Stimulated activated CD4-positive, alpha-beta T cell treated with anti-CD3 and anti-CD28 coated beads, Interleukin-1b, Interleukin-23, amount 100 ng/mL, for 1 hour (primary cell): ENCODE data around the gene NBPF11.
"Not testable (repeated sequence)": the region's sequence is repeated elsewhere in the genome, so short reads cannot be mapped to it uniquely, and the experiment has no call there.

Experiments used
- DNase-seq, 2 donors: peaks; one replicate each; pipeline ENCODE4 v3.0.0-alpha.2; 2020; ENCODE audit warnings: low read depth in 2 of 2

Gene NBPF11, protein sequence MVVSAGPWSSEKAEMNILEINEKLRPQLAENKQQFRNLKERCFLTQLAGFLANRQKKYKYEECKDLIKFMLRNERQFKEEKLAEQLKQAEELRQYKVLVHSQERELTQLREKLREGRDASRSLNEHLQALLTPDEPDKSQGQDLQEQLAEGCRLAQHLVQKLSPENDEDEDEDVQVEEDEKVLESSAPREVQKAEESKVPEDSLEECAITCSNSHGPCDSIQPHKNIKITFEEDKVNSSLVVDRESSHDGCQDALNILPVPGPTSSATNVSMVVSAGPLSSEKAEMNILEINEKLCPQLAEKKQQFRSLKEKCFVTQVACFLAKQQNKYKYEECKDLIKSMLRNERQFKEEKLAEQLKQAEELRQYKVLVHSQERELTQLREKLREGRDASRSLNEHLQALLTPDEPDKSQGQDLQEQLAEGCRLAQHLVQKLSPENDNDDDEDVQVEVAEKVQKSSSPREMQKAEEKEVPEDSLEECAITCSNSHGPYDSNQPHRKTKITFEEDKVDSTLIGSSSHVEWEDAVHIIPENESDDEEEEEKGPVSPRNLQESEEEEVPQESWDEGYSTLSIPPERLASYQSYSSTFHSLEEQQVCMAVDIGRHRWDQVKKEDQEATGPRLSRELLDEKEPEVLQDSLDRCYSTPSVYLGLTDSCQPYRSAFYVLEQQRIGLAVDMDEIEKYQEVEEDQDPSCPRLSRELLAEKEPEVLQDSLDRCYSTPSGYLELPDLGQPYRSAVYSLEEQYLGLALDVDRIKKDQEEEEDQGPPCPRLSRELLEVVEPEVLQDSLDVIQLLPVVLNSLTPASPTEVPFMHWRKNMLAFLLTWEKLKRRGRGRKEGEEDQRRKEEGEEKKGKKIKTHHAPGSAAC

DNA sequence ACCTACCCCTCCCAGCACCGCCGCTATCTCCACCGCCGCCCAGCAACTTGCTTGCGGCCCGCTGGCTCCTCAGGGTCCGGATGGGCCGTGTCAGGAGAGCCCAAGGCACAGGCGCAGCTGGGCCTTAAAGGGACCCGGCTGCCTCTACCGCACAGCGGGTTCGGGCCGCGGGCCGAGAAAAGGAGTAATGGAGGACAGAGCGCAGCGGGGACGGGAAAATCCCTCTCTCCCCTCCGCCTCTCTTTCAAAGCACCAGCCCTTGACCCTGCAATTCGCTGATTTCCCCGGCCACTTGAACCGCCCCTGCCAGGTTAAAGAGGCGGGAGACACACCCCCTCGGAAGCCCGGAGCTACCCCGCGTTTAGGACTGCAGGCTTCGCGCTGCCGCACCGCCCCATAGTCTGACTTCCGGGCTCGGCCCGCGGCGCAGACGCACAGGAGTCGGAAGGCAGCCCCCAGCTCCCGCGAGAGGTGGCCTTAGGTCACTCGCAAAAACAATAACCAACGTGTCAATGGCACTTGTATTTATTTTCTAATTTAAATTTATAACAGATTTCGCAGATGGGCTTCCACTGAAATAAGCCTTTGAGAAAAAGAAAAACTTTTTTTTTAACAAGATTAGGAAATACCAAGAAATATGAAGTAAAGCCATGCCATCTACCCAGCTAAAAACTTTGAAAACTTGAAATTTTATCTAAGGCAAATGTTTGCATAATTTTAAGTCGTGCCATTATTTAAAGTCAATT is at the start of gene NBPF11:
Gene NBPF11, minus strand, starts transcription at position 371 of the 746 bp plus-strand sequence. CDS start 25,278 bp downstream, outside the sequence.
- peak; percentile 34 to 56 for DNase-seq

DNA sequence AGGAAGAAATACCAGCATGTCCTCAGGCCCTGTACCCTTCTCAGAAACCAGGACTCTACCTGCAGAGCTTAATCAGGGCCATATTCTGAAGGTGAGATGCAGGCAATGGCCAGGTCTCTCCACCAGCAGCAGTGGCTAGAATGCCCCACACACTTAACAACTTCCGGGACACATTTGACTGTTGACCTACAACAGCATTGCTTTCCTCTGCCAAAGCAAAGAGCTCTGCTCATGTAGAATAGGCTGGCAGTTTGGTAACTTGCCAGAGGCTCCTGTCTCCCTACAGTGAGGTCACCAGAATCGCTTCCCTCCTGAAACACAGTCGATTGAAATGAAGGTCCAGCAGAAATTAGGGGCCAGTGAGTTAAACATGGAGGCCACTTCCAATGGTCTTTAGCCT is 45.3 kb upstream of the NBPF11 start:
- DNase-seq: not testable (repeated sequence)

DNA sequence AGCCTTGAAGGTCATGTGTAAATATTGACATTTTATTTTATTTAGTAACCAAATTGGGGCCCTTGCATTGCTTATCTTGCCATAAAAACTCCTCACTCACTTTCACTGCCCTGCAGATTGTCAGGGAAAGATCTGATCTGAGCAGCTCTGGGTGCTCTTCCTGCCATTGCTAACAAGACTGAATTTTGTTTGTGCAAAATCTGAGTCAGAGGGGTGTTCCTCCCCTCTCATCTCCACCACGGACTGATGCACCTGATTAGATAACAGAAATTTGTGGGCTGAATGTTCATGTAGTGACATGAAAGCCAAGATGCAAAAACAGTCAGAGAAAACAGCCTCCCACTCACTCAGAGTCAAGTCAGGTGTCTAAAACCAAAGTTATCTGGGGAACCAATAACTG is 44.9 kb upstream of the NBPF11 start:
- not testable (repeated sequence) for DNase-seq

DNA sequence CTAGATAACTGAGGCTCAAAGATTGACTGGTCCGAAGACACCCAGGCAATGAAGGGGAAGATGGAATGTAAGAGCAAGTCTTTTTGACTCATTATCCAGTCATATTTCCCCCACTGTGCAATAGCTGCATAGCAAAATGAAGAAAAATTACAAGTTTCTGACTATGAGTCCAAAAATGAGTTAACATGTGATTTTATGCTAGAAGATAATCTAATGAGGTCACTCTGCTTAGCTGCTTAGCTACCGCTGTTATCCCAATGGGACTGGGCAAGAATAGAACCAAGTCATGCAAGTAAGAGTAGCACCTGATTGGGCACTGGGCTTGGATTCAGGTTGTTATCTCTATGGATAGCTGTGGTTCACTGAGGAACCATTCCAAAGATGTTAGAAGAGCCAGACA is 43.0 kb upstream of the NBPF11 start:
- not testable (repeated sequence) for DNase-seq

DNA sequence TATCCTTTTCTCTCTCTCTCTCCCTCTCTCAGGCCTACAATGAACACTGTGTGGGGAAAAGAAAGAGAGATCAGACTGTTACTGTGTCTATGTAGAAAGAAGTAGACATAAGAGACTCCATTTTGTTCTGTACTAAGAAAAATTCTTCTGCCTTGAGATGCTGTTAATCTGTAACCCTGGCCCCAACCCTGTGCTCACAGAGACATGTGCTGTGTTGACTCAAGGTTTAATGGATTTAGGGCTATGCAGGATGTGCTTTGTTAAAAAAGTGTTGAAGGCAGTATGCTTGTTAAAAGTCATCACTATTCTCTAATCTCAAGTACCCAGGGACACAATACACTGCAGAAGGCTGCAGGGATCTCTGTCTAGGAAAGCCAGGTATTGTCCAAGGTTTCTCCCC is 36.7 kb upstream of the NBPF11 start:
- DNase-seq: not testable (repeated sequence)

DNA sequence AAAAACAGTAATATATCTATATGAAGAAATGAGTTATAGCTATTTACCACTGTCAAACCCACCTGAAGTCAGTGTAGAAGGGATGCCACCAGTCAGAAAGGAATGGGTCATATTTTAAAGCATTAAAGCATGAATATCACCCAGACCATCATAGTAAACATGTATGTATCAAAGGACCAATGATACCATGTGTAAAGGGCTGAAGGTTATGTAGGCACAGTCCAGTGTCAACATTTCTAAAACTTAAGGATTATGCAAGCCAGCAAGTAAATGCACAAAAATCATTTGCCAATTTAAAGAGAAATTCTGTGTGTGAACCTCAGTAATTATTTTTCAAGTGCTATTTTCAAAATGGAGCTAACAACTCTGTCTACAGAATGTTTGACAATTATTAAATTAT is 26.6 kb upstream of the NBPF11 start:
- not testable (repeated sequence) for DNase-seq

DNA sequence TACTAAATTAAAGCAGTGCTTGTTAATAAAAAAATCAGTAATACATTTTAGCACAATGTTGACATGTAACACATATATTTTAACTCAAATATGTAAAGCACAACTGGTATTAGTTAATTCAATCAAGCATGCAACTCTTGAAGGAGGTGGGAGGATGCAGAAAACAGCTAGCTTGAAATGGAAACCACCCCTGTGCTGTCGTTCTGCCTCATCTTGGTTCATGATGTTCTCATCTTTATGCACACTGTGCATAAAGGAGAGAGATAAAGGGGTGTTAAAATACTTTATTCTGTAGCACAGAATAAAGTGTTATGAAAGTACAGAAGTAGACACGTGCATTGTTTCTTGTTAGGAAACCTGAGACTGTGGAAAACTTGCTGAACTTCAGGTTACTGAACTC is 23.3 kb upstream of the NBPF11 start:
- not testable (repeated sequence) for DNase-seq

DNA sequence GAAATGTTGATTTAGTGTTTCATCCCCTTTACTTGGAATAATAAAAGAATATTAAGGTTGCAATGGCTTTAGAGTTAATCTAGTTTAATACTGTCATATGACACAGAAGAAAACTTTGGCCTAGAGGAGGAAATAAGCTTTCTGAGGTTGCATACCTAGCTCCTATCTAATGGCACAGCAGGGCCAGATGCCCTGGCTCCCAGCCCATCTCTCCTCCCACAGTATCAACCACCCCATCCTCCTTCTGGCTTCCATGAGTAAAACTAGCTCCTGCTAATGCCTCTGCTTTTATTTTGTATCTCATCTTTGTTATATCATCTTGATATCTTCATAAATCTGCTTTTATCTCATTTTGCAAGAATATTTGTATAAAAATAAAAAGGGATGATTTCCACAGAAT is 19.9 kb upstream of the NBPF11 start:
- not testable (repeated sequence) for DNase-seq

DNA sequence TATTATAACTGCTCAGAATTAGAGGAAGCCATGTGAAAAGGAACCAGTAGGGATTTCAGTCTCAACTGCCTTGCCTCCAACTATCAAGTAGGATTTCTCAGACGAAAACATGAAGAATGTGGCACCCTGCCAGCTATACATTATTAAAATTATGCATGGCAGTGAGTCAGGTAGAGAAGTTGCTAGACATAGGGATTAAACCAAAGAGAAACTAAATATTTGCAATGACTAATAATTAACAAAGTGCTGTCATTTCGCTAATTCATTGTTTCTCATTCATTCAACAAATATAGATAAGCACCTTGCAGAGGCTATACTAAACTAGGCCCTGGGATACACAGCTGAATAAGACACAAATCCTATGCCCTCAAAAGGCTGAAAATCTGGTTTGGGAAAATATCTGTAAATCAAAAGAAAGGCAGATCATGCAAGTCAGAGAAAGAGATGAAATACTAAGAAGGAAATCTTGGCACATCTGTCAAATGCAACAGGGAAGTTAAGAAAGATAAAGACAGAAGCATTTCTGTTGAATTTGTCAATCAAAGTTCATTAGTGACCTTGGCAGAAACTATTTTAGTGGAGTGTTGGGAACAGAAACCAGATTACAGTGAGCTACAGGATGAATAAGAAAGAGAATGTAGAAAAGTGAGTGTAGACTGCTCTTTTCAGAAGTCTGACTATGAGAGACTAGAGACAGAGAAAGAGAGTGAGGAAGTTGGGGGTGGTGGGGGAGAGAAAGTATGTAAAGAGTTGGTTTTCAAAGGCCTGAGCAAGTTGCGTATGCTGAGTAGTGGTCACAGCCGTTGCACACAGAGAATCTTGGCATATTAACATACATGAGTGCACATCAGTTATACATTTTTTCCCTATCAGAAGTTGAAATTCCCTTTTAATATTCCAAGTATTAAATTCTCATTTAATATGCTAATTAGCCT is 14.7 kb upstream of the NBPF11 start:
- no peak for DNase-seq

DNA sequence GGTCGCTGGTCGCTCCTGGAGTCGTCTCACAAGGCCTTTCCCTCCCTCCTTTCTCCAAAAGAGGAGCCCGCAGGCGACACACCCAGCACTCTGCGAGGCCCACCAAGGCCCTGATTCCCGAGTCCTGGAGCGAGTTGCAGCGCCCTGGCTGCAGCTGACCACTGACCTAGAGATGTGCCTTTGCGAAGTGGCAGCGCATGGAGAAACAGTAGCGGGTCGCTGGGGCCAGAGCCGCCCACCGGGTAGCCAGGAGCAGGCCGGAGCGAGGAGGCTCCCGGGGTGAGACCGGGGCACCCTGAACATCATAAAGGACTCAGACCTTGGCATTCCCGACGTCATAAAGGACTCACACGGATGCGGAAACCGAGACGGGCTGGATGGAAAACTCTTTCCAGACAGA is 10.3 kb upstream of the NBPF11 start:
- no peak for DNase-seq

DNA sequence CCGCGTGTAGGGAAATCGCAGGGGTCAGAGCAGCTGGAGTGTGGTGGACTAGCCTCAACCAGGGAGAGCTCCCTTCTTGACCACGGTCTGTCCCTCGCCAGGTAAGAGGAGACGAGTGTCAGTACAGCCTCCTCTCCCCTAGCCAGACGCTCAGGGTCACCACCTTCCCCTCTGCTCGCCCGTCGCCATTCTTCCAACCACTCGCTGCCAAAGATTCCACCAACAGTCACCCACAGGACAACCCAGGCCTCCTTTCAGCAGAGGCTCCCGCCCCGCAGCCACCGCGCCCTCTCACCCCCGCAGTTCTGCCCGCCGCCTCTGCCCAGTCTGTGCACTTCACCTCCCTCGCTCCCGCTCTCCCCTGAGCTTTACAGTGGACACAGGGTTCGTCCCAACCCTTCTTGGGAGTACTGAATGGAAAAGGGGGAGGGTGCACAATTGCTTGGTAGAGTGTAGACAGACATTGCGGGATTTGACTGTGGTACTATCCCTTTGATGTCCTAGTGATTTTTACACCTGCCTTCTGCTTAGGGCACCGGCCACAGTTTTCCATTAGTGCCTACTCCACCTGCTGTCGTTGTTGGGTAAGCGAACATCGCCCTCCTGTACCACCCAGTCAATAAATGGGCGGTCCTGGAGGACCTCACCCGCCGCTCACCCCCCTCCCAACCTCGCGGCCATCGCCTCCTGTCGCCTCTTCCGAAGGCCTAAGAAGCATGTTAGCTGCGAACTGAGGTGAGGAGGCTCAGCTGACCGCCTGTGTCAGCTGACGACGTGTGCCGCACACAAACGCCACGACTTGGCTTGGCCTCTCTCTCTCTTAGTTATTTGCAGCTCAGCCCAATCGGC is 9.2 kb upstream of the NBPF11 start:
- no peak for DNase-seq

DNA sequence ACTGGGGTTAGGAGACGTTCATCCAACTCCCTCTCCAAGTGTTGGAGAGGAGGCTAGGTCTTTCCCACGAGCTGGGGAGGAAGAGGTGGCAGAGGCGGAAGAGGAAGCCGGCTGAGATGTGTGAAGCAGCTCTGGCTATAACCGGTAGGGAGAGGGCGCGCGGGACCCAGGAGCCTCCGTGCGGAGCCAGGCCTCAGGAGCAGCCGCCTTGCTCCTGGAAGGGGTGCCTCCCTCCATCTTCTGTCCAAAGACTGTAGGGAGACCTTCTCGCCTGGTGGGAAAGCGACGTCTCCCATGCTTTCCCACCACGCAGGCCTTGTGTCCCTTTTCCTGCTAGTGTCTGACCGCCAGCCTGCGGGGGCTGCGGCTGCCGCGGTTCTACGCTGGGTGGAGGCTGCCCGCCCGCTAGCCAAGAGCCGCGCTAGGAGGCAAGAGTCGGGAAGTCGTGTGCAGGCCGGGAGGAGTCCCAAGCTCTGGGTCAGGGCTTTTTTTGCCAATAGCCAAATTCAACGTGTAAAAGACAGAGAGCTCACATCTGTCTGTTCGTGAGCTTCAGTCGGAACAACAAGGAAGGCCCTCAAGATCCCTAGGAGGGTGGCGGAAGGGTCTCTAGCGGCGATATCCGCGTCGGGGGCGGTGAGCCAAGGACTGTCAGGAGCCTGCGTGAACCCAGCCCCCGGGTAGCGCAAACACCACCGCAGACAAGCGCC is 8.4 kb upstream of the NBPF11 start:
- DNase-seq: no peak

DNA sequence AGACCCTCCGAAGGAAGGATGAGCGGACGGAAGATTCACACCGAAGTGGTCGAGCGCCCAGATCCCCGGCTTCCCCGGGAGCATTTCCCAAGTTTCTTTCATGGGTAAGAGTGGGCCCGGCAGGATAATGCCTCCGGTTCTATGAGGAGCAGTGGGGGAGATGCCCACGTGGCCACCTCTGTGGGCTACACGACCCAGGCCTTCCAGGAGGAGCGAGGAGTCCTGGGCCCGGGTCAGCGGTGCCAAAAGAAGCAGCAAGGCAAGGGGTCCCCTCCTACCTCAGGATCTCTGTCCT is 7.9 kb upstream of the NBPF11 start:
- DNase-seq: no peak

DNA sequence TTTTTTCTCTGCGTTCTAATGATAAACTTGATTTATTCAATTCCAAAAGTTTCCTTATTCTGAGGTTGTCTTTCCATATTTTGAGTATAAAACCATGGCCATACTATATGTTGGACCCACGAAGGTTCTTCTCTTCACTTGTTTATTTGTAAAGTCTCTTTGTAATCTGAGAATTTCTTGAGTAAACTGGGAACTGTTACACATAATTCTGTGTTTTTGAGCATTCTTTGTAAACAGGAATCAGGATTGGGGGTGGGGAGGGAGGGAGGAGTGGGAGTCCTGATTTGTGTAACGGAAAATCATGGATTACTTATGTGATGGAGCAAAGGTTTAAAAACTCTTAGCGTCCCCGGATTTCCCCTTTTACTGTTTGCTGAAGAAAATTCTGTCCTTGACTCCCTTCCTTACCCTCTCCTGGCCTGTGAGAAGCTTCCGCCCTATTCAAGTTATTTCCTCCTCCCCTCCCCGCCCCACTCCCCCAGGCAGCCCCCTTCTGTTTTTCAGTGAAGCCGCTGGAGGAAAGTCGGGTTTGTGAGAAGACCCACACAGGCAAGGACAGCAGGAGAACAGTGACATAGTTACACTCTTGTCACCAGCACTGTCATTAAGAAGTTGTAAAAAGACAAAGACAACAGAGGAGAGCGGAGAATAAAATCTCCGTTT is 6.4 kb upstream of the NBPF11 start:
- DNase-seq: no peak

DNA sequence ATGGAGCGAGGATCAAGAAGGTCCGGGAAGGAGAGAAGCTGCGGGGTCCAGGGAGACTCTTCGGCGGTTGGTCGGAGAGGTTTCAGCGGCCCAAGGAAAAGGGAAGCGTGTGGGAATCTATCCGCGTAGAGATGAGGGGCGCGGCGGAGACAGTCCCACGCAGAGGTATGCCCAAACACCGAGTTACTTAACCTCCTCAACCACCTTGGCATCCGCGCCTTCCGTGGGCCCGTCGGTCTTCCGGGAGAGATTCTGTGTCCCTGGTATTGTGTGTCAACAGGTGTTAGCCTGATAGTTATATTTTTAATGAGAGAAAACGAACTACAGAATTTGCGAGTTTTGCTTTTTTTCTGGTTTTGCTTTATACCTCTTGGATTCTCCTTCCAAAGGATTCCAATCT is 5.7 kb upstream of the NBPF11 start:
- DNase-seq: not testable (repeated sequence)

DNA sequence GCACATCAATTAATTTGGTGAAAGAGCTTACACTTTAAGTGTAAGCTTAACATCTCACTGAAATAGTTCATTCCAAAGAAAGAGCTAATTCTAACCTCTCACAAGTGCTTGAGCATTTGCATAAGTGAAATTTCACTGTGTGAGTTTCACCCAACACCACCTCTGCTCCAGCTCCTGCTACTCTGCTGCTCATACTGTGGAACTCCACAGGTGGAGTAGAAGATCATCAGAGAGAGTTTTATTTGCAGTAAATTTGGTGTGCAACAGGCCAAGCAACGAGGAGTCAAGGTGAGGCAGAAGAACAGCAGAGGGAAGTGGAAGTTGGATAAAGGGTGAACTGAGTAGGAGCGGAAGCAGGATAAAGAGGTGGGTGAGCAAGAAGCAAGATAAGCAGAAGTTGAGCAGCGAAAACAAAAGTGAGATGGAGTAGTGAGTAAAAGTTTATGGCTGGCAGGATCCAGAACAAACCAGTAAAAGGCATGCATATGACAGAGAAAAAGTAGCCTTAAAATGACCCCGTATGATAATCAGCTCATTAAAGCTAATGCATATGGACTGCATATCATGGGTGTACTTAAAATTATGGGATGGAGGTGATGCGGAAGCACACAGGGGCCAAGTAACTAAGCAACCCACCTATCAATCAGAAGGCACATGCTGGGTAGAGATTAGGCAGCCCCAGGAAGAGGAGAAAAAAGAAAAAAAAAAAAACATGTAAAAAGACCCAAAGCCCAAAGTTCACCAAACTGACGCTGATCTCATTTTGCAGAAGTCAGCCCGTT is 3.6 kb upstream of the NBPF11 start:
- not testable (repeated sequence) for DNase-seq

DNA sequence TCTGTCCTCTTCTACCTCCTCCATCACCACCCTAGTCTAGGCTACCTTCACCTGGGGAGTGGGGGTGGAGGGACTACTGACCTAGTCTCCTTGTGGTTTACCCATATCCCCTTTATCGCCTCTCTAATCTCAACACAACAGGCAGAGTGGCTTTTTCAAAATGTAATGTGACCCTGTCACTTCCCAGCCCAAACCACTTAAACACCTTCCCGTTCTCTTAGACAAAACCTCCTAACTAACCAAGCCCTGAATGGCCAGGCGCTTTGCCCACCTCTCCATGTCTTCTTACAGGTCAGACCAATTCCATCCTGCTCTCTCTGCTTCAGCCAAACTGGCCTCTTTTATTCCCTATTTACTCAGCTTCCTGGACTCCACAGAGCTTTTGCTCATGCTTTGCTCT is 714 bp upstream of the NBPF11 start:
- DNase-seq: not testable (repeated sequence)

DNA sequence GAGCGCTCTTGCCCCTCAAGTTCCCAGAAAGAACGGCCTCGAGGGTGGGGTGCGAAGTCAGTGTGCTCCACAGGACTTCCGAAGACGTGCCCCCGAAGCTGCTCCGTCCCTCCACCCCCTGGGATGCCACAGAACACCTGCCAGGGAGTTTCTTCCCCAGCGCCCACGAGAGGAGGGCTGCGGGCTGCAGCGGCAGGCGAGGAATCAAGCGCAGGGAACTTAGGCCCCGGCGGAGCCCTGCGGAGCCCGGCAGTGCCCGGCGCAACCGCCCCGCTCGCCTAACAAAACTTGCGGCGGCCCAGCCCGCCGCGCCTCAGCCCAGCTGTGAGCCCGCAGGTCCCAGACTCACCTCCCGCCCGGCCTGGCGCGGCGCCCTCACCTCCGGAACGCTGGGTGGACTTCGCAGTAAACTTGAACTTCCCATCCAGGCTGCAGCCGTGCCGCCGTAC is 686 bp downstream of the NBPF11 start:
- DNase-seq: not testable (repeated sequence)
